Upper lobe of left lung (tissue), 4 donors: ENCODE results near the gene UBASH3B.

Source experiments
- EP300 ChIP-seq, 4 donors: sonication (generic); formaldehyde crosslinking; IDR thresholded peaks; one replicate each; pipeline ENCODE4 v1.5.1; 2017; ENCODE audit warnings: antibody characterized with exemption in 4 of 4, control low read depth in 2 of 4
- POLR2A ChIP-seq, 4 donors: fragments of 450-650 bp; IDR thresholded peaks; one replicate each; pipeline ENCODE4 v1.5.1; 2016 to 2017; ENCODE audit warnings: antibody characterized with exemption in 4 of 4, mild to moderate bottlenecking in 2 of 4
- TF ChIP-seq, protein P1 (sequence below), 6 experiments: fragments of 450-650 bp in 4 of 6; fragments of 200-600 bp in 2 of 6; sonication (generic) in 2 of 6; IDR thresholded peaks; one replicate each; pipeline ENCODE4 v1.5.1; 2016 to 2019; ENCODE audit warnings: antibody characterized with exemption in 6 of 6

DNA sequence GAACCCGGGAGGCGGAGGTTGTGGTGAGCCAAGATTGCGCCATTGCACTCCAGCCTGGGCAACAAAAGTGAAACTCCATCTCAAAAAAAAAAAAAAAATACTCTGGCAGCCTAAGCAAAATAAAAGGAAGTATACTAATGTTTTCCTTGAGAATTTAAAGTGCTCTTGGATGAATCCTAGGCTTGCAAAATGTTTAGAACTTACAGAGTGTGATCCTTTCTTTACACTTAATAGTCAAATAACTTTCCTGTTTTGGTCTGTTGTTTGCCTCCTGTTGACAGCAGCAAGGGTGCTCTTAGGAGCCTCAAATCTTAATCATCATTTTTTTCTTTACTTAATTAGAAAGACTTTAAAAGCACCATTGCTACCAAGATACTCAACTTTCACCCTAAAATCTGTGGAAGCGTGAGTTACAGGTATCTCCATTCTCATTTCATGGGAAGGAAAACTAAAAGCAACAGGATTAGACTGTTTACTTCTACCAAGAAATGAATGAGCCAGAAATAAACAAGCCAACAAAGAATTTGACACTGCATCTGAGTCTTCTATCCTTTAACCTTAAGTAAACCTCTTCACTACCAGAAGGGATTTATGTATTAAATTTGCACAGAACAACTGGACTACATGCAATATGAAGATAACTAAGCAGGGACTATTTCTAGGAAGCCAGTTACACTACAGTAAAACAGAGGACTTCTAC, 144.0 kb downstream of the UBASH3B start:
- TF ChIP-seq, protein P1, sequence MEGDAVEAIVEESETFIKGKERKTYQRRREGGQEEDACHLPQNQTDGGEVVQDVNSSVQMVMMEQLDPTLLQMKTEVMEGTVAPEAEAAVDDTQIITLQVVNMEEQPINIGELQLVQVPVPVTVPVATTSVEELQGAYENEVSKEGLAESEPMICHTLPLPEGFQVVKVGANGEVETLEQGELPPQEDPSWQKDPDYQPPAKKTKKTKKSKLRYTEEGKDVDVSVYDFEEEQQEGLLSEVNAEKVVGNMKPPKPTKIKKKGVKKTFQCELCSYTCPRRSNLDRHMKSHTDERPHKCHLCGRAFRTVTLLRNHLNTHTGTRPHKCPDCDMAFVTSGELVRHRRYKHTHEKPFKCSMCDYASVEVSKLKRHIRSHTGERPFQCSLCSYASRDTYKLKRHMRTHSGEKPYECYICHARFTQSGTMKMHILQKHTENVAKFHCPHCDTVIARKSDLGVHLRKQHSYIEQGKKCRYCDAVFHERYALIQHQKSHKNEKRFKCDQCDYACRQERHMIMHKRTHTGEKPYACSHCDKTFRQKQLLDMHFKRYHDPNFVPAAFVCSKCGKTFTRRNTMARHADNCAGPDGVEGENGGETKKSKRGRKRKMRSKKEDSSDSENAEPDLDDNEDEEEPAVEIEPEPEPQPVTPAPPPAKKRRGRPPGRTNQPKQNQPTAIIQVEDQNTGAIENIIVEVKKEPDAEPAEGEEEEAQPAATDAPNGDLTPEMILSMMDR (IDR thresholded peaks at IDR 0.05), result no peak
- TF ChIP-seq POLR2A (IDR thresholded peaks at IDR 0.05) (no peak), EP300 (IDR thresholded peaks at IDR 0.05) (no peak)
